Stimulated activated CD4-positive, alpha-beta T cell treated with anti-CD3 and anti-CD28 coated beads, Interleukin-2, amount 100 ng/mL, for 48 hours (primary cell): Measurements from ENCODE around the gene ZNF800.

Source experiments
- DNase-seq, 2 donors: peaks; one replicate each; pipeline ENCODE4 v3.0.0-alpha.2; 2020

The ZNF800 gene

GRCh38 chr7:127390817-127391590, 1.5 kb downstream of the ZNF800 start:
- DNase-seq: no peak

GRCh38 chr7:127390186-127390816, 2.2 kb downstream of the ZNF800 start:
- no peak for DNase-seq

GRCh38 chr7:127389321-127389720, 3.2 kb downstream of the ZNF800 start:
- DNase-seq: no peak

GRCh38 chr7:127387974-127388373, 4.5 kb downstream of the ZNF800 start:
- DNase-seq: no peak

GRCh38 chr7:127383123-127383835, 9.2 kb downstream of the ZNF800 start:
- DNase-seq: no peak

GRCh38 chr7:127382301-127383085, 10.0 kb downstream of the ZNF800 start:
- no peak for DNase-seq

- no peak for DNase-seq
Observed at GRCh38 chr7:127380479-127380878, 12.0 kb downstream of the ZNF800 start.

- DNase-seq: no peak
Observed at GRCh38 chr7:127379642-127380041, 12.9 kb downstream of the ZNF800 start.

GRCh38 chr7:127378537-127378936, 14.0 kb downstream of the ZNF800 start:
- no peak for DNase-seq

- DNase-seq: no peak
Observed at GRCh38 chr7:127377425-127377824, 15.1 kb downstream of the ZNF800 start.

GRCh38 chr7:127375631-127376030, 16.9 kb downstream of the ZNF800 start:
- no peak for DNase-seq

GRCh38 chr7:127367679-127368078, 24.8 kb downstream of the ZNF800 start:
- DNase-seq: no peak

GRCh38 chr7:127366680-127367079, 25.8 kb downstream of the ZNF800 start:
- no peak for DNase-seq

- no peak for DNase-seq
Observed at GRCh38 chr7:127365957-127366315, 26.6 kb downstream of the ZNF800 start.

GRCh38 chr7:127365164-127365956, 27.1 kb downstream of the ZNF800 start:
- no peak for DNase-seq

- DNase-seq: no peak
Observed at GRCh38 chr7:127362364-127363027, 30.0 kb downstream of the ZNF800 start.

GRCh38 chr7:127361736-127362135, 30.8 kb downstream of the ZNF800 start:
- no peak for DNase-seq

GRCh38 chr7:127359011-127359410, 33.5 kb downstream of the ZNF800 start:
- DNase-seq: no peak

- DNase-seq: no peak
Observed at GRCh38 chr7:127353897-127354296, 38.6 kb downstream of the ZNF800 start.

- no peak for DNase-seq
Observed at GRCh38 chr7:127350586-127350985, 41.9 kb downstream of the ZNF800 start.

GRCh38 chr7:127349881-127350280, 42.6 kb downstream of the ZNF800 start:
- no peak for DNase-seq

- DNase-seq: no peak
Observed at GRCh38 chr7:127348247-127348631, 44.3 kb downstream of the ZNF800 start.
